H9 (cell line): Measurements from ENCODE around the gene GALR3. TPM values are rescaled to one million over a fixed set of nuclear protein-coding genes. Genes with fewer than 3 reads are reported as not detected.

ENCODE experiments used
- DNase-seq: peaks from one replicate; pipeline ENCODE4 v3.0.0-alpha.2; 2017
- H2AFZ ChIP-seq: one replicate; pipeline ENCODE4 v1.6.1; 2013; ENCODE audit warnings: mild to moderate bottlenecking, low read length, control low read depth, moderate library complexity
- H2AK5ac ChIP-seq: 2 replicates; pipeline ENCODE4 v1.6.1; 2013; ENCODE audit warnings: low read length, control low read depth, mixed read lengths; ENCODE audit not compliant: insufficient read length
- H2BK120ac ChIP-seq: one replicate; pipeline ENCODE4 v1.6.1; 2013; ENCODE audit warnings: low read depth, mild to moderate bottlenecking, low read length, control low read depth, inconsistent platforms; ENCODE audit not compliant: poor library complexity, severe bottlenecking
- H2BK12ac ChIP-seq: 2 replicates; pipeline ENCODE4 v1.6.1; 2013; ENCODE audit warnings: low read length, control low read depth, mixed read lengths, low read depth; ENCODE audit not compliant: insufficient read length
- H2BK15ac ChIP-seq: 2 replicates; pipeline ENCODE4 v1.6.1; 2013; ENCODE audit warnings: low read depth, low read length, control low read depth
- H2BK20ac ChIP-seq: one replicate; pipeline ENCODE4 v1.6.1; 2013; ENCODE audit warnings: low read depth, mild to moderate bottlenecking, low read length, control low read depth, inconsistent platforms; ENCODE audit not compliant: poor library complexity, severe bottlenecking
- H2BK5ac ChIP-seq: 2 replicates; pipeline ENCODE4 v1.6.1; 2013; ENCODE audit warnings: low read length, control low read depth, mixed read lengths; ENCODE audit not compliant: insufficient read length
- H3K14ac ChIP-seq: 2 replicates; pipeline ENCODE4 v1.6.1; 2013; ENCODE audit warnings: low read length, control low read depth; ENCODE audit not compliant: insufficient read depth
- H3K18ac ChIP-seq: 2 replicates; pipeline ENCODE4 v1.6.1; 2013; ENCODE audit warnings: low read depth, mild to moderate bottlenecking, mixed read lengths, low read length, control low read depth; ENCODE audit not compliant: insufficient read length
- H3K23ac ChIP-seq: 2 replicates; pipeline ENCODE4 v1.6.1; 2013; ENCODE audit warnings: low read length, control low read depth, mixed read lengths, low read depth; ENCODE audit not compliant: insufficient read length
- H3K23me2 ChIP-seq: 2 replicates; pipeline ENCODE4 v1.6.1; 2013; ENCODE audit warnings: low read depth, mild to moderate bottlenecking, mixed read lengths, low read length, control low read depth; ENCODE audit not compliant: insufficient read length, poor library complexity, severe bottlenecking
- H3K27ac ChIP-seq: 2 replicates; pipeline ENCODE4 v1.5.1; 2013; ENCODE audit warnings: low read length, control low read depth, mixed read lengths, low read depth; ENCODE audit not compliant: insufficient read length
- H3K27me3 ChIP-seq: 2 replicates; pipeline ENCODE4 v1.6.1; 2013; ENCODE audit warnings: low read length, control low read depth, inconsistent platforms; ENCODE audit not compliant: insufficient read depth
- H3K4ac ChIP-seq: 2 replicates; pipeline ENCODE4 v1.6.1; 2013; ENCODE audit warnings: low read depth, mild to moderate bottlenecking, control low read depth, inconsistent platforms, low read length, moderate library complexity
- H3K4me1 ChIP-seq: 2 replicates; pipeline ENCODE4 v1.6.1; 2013; ENCODE audit warnings: low read length, control low read depth, inconsistent platforms; ENCODE audit not compliant: insufficient read depth
- H3K4me2 ChIP-seq: 2 replicates; pipeline ENCODE4 v1.6.1; 2013; ENCODE audit warnings: low read length, control low read depth, mixed read lengths; ENCODE audit not compliant: insufficient read length, insufficient read depth
- H3K56ac ChIP-seq: 2 replicates; pipeline ENCODE4 v1.6.1; 2013; ENCODE audit warnings: low read depth, mild to moderate bottlenecking, mixed read lengths, low read length, control low read depth; ENCODE audit not compliant: insufficient read length
- H3K79me1 ChIP-seq: 2 replicates; pipeline ENCODE4 v1.6.1; 2013; ENCODE audit warnings: low read depth, mild to moderate bottlenecking, moderate library complexity, low read length, control low read depth, inconsistent platforms; ENCODE audit not compliant: insufficient read depth, poor library complexity, severe bottlenecking
- H3K79me2 ChIP-seq: 2 replicates; pipeline ENCODE4 v1.6.1; 2013; ENCODE audit warnings: low read length, control low read depth, inconsistent platforms; ENCODE audit not compliant: insufficient read depth
- H3K9ac ChIP-seq: 2 replicates; pipeline ENCODE4 v1.6.1; 2013; ENCODE audit warnings: low read length, control low read depth, mixed read lengths; ENCODE audit not compliant: insufficient read length; ENCODE audit errors: extremely low read depth
- H3K9me3 ChIP-seq: one replicate; pipeline ENCODE4 v1.6.1; 2013; ENCODE audit warnings: low read depth, low read length, inconsistent platforms; ENCODE audit not compliant: control insufficient read depth
- H3T11ph ChIP-seq: one replicate; pipeline ENCODE4 v1.6.1; 2013; ENCODE audit warnings: mild to moderate bottlenecking, low read length, control low read depth, inconsistent platforms
- H4K20me1 ChIP-seq: one replicate; pipeline ENCODE4 v1.6.1; 2013; ENCODE audit not compliant: control insufficient read depth, insufficient read length, insufficient read depth
- H4K5ac ChIP-seq: 2 replicates; pipeline ENCODE4 v1.6.1; 2013; ENCODE audit warnings: low read depth, mild to moderate bottlenecking, mixed read lengths, low read length, control low read depth; ENCODE audit not compliant: insufficient read length
- H4K8ac ChIP-seq: replicated peaks from 2 replicates; pipeline ENCODE4 v1.6.1; 2013; ENCODE audit warnings: low read length, control low read depth, mixed read lengths, low read depth; ENCODE audit not compliant: insufficient read length
- H4K91ac ChIP-seq: 2 replicates; pipeline ENCODE4 v1.6.1; 2013; ENCODE audit warnings: low read depth, mild to moderate bottlenecking, moderate library complexity, mixed read lengths, low read length, control low read depth; ENCODE audit not compliant: insufficient read length
- H3K27ac Mint-ChIP-seq, 3 experiments: 2 replicates in 2 of 3; 3 replicates in 1 of 3; pipeline ENCODE4 v1.8.0; 2020 to 2021; ENCODE audit warnings: mixed read lengths in 3 of 3, mild to moderate bottlenecking in 1 of 3, moderate library complexity in 1 of 3
- H3K27me3 Mint-ChIP-seq: 2 replicates; pipeline ENCODE4 v1.8.0; 2021; ENCODE audit warnings: low read depth, mild to moderate bottlenecking, moderate library complexity, mixed read lengths
- H3K36me3 Mint-ChIP-seq, 3 experiments: 2 replicates in 2 of 3; 3 replicates in 1 of 3; pipeline ENCODE4 v1.8.0; 2020 to 2021; ENCODE audit warnings: low read depth in 3 of 3, mixed read lengths in 3 of 3; ENCODE audit not compliant: insufficient read depth in 1 of 3
- H3K4me1 Mint-ChIP-seq, 2 experiments: 2 replicates each; pipeline ENCODE4 v1.8.0; 2020; ENCODE audit warnings: mixed read lengths in 2 of 2
- H3K4me3 Mint-ChIP-seq, 2 experiments: 2 replicates in 1 of 2; 3 replicates in 1 of 2; pipeline ENCODE4 v1.8.0; 2020 to 2021; ENCODE audit warnings: mild to moderate bottlenecking in 2 of 2, mixed read lengths in 2 of 2, moderate library complexity in 1 of 2
- H3K9me3 Mint-ChIP-seq, 2 experiments: 2 replicates in 1 of 2; 3 replicates in 1 of 2; pipeline ENCODE4 v1.8.0; 2020; ENCODE audit warnings: mild to moderate bottlenecking in 2 of 2, mixed read lengths in 2 of 2, moderate library complexity in 1 of 2
- CTCF ChIP-seq: fragments of 200-600 bp; sonication (generic); conservative IDR thresholded peaks from 3 replicates; pipeline ENCODE4 v1.8.0; 2021; ENCODE audit warnings: antibody characterized with exemption, mild to moderate bottlenecking
- WGBS: extraction: QIAGEN DNeasy Blood & Tissue Kit; methylation state at CpG from one replicate; pipeline ENCODE4 v1.1.7; 2013; ENCODE audit warnings: missing lambda C conversion rate, low lambda C conversion rate, mixed read lengths; ENCODE audit not compliant: insufficient read length; ENCODE audit errors: extremely low coverage; 5-methylcytosine and 5-hydroxymethylcytosine counted together
- total RNA-seq: library from RNA; stranded (reverse); gene quantifications from 2 replicates; pipeline ENCODE4 v1.2.1, GENCODE V29; 2021

GALR3 gene
- total RNA-seq, 1 experiment from 2014 or later = 0.59 TPM

GRCh38 chr22:37778370-37779009 is 44.7 kb upstream of the GALR3 start:
- H4K20me1 ChIP-seq = no peaks in the 10 kb centered on the region
- no peak overlapping the region for H3K14ac ChIP-seq
- H4K91ac ChIP-seq = no peak overlapping the region
- H4K5ac ChIP-seq = no peak overlapping the region
- no peak overlapping the region for H3K56ac ChIP-seq
- no peak overlapping the region for H3T11ph ChIP-seq
- no peak overlapping the region for H2BK12ac ChIP-seq
- no peaks in the 10 kb centered on the region for H3K23me2 ChIP-seq
- no peak overlapping the region for H2BK15ac ChIP-seq
- H4K8ac ChIP-seq = no peak overlapping the region
- H3K79me1 ChIP-seq = no peaks in the 10 kb centered on the region
- H3K23ac ChIP-seq = no peak overlapping the region
- no peaks in the 10 kb centered on the region for H3K9me3 Mint-ChIP-seq
- no peaks in the 10 kb centered on the region for H3K9me3 ChIP-seq
- no peak overlapping the region for H2BK5ac ChIP-seq
- H2AK5ac ChIP-seq = no peak overlapping the region
- H3K36me3 Mint-ChIP-seq = peaks cover 0 to 8% (median 5%) of the 10 kb centered on the region in 3 experiments; a peak in 4 of 7 replicates
- no peaks in the 10 kb centered on the region for H3K4me1 ChIP-seq
- H3K4me1 Mint-ChIP-seq = peaks cover 16 to 25% of the 10 kb centered on the region in 2 experiments
- H2BK20ac ChIP-seq = no peak overlapping the region
- no peak for DNase-seq
- no CpG with 5 or more reads among the region's 10 CpGs for WGBS
- H3K27ac Mint-ChIP-seq = no peak overlapping the region; a peak in 1 of 7 replicates
- H3K4ac ChIP-seq = no peak overlapping the region
- H3K27me3 ChIP-seq = no peaks in the 10 kb centered on the region; the same call in 1 of the 2 replicates
- H3K27me3 Mint-ChIP-seq = peaks cover 41% of the 10 kb centered on the region
- TF ChIP-seq CTCF = no peak
- no peak overlapping the region for H3K4me3 Mint-ChIP-seq
- H2AFZ ChIP-seq = no peak overlapping the region
- no peak overlapping the region for H3K4me2 ChIP-seq
- H3K27ac ChIP-seq = no peak overlapping the region
- H2BK120ac ChIP-seq = no peak overlapping the region
- H3K9ac ChIP-seq = no peak overlapping the region
- no peaks in the 10 kb centered on the region for H3K79me2 ChIP-seq
- no peak overlapping the region for H3K18ac ChIP-seq
